Stimulated activated CD4-positive, alpha-beta T cell treated with anti-CD3 and anti-CD28 coated beads, Interleukin-12 subunit alpha, Interleukin-12 subunit beta, amount 100 ng/mL, for 4 hours (primary cell): ENCODE measurements around the gene AKAP13.

ENCODE experiments used
- DNase-seq: peaks from one replicate; pipeline ENCODE4 v3.0.0-alpha.2; 2020

The AKAP13 gene

GRCh38 chr15:85762039-85762755, 381.8 kb downstream of the AKAP13 start:
- no peak for DNase-seq

GRCh38 chr15:85762756-85763127, 382.3 kb downstream of the AKAP13 start:
- no peak for DNase-seq

- no peak for DNase-seq
These were observed 382.8 kb downstream of the AKAP13 start for GRCh38 chr15:85763157-85763556.

GRCh38 chr15:85763673-85764633, 383.6 kb downstream of the AKAP13 start:
- no peak for DNase-seq

- DNase-seq, result no peak
These were observed 384.4 kb downstream of the AKAP13 start for GRCh38 chr15:85764649-85765277.

- no peak for DNase-seq
These were observed 385.8 kb downstream of the AKAP13 start for GRCh38 chr15:85766001-85766831.

- no peak for DNase-seq
These were observed 387.6 kb downstream of the AKAP13 start for GRCh38 chr15:85767785-85768529.

GRCh38 chr15:85768595-85769168, 388.3 kb downstream of the AKAP13 start:
- no peak for DNase-seq

GRCh38 chr15:85769182-85769900, 388.9 kb downstream of the AKAP13 start:
- no peak for DNase-seq

GRCh38 chr15:85770096-85771041, 390.0 kb downstream of the AKAP13 start:
- no peak for DNase-seq

- no peak for DNase-seq
These were observed 390.9 kb downstream of the AKAP13 start for GRCh38 chr15:85771271-85771670.

- DNase-seq, result no peak
These were observed 391.5 kb downstream of the AKAP13 start for GRCh38 chr15:85771781-85772445.

GRCh38 chr15:85772668-85773067, 392.3 kb downstream of the AKAP13 start:
- DNase-seq, result no peak

GRCh38 chr15:85773249-85773648, 392.8 kb downstream of the AKAP13 start:
- DNase-seq, result no peak

- DNase-seq, result no peak
These were observed 393.6 kb downstream of the AKAP13 start for GRCh38 chr15:85773970-85774369.

GRCh38 chr15:85777250-85778106, 397.1 kb downstream of the AKAP13 start:
- DNase-seq, result no peak

- no peak for DNase-seq
These were observed 397.8 kb downstream of the AKAP13 start for GRCh38 chr15:85778107-85778776.
